Activated T-helper 1 cell treated with anti-CD3 and anti-CD28 coated beads, Interleukin-12 subunit alpha, Interleukin-12 subunit beta, Interleukin-2, Interleukin-4 antibody, amounts not matched to agents 30 ng/mL and 10 ng/mL and 1 ng/mL, durations not matched to agents 14 hours and 24 hours and 36 hours (primary cell): Measurements from ENCODE around the gene SLC30A7. TPM values are rescaled to one million over a fixed set of nuclear protein-coding genes. Genes with fewer than 3 reads are reported as not detected.
"Not testable (repeated sequence)": the region's sequence is repeated elsewhere in the genome, so short reads cannot be mapped to it uniquely, and the experiment has no call there.

Experiments
- DNase-seq: peaks from one replicate; pipeline ENCODE4 v3.0.0; 2021; ENCODE audit warnings: low spot score
- H3K27ac Mint-ChIP-seq: one replicate; pipeline ENCODE4 v1.8.0; 2021; ENCODE audit warnings: mild to moderate bottlenecking, mixed read lengths
- H3K27me3 Mint-ChIP-seq: one replicate; pipeline ENCODE4 v1.8.0; 2022; ENCODE audit warnings: mild to moderate bottlenecking, moderate library complexity, mixed read lengths; ENCODE audit not compliant: insufficient read depth
- H3K36me3 Mint-ChIP-seq: one replicate; pipeline ENCODE4 v1.8.0; 2021; ENCODE audit warnings: low read depth, mixed read lengths
- H3K4me1 Mint-ChIP-seq: one replicate; pipeline ENCODE4 v1.8.0; 2021; ENCODE audit warnings: low read depth, mixed read lengths
- H3K4me3 Mint-ChIP-seq: one replicate; pipeline ENCODE4 v1.8.0; 2021; ENCODE audit warnings: mild to moderate bottlenecking, moderate library complexity, mixed read lengths
- H3K9me3 Mint-ChIP-seq: one replicate; pipeline ENCODE4 v1.8.0; 2021; ENCODE audit warnings: mixed read lengths
- intact Hi-C: fragments of 100-400 bp; cut with micrococcal nuclease; formaldehyde crosslinking; loops from one replicate; pipeline ENCODE4 v1.15.1; 2024
- total RNA-seq: library from RNA; stranded (reverse); gene quantifications from 2 replicates; pipeline ENCODE4 v1.2.3, GENCODE V29; 2022

Gene SLC30A7
- total RNA-seq, 1 donor from 2014 or later: 42.6 TPM

DNA sequence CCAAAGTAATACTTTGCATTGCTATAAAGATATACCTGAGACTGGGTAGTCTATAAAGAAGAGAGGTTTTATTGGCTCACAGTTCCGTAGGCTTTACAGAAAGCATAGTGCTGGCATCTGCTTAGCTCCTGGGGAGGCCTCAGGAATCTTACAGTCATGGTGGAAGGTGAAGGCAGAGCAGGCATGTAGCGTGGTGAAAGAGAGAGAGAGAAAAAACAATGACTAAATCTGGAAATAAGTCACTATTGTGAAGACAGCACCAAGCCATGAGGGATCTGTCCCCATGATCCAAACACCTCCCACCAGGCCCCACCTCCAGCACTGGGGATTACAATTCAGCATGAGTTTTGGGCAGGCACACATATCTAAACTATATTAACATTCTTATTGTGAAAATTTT is 30.4 kb downstream of the SLC30A7 start:
- Mint-ChIP-seq H3K4me3 (no peak overlapping the region), H3K27ac (peak overlapping the region; percentile 51), H3K36me3 (peaks cover 36% of the 10 kb centered on the region), H3K27me3 (no peaks in the 10 kb centered on the region), H3K4me1 (peaks cover 45% of the 10 kb centered on the region), H3K9me3 (peaks cover 4% of the 10 kb centered on the region)
- DNase-seq: no peak
- intact Hi-C loops: loop anchor here (2.0 kb wide), 1 partner anchor 99 kb away; the partner anchor contains the start of gene DPH5

DNA sequence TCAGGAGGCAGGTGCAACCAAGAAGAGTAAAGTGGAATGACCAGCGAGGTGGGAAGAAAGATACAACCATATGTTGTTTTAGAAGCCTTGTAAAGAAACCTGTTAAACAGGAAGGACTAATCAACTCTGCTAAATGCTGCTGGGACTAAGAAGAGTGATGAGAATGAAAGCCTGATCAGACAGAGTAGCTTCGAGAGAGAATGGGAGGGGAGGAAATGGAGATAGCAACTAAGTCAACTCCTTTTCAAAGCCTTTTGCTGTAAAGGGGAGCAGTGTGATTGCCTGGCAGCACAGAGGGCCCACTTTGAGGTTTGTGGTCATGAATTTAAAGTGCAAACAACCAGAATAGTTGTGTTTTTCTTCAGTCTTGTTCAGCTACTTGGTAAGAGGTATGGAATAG is 31.4 kb downstream of the SLC30A7 start:
- intact Hi-C loops: loop anchor here (2.0 kb wide), 1 partner anchor 98 kb away; the partner anchor contains the start of gene DPH5
- H3K36me3 Mint-ChIP-seq: peaks cover 37% of the 10 kb centered on the region
- H3K4me3 Mint-ChIP-seq: no peak overlapping the region
- DNase-seq: peak; percentile 48
- H3K4me1 Mint-ChIP-seq: peaks cover 47% of the 10 kb centered on the region
- no peak overlapping the region for H3K27ac Mint-ChIP-seq
- no peaks in the 10 kb centered on the region for H3K27me3 Mint-ChIP-seq
- peaks cover 4% of the 10 kb centered on the region for H3K9me3 Mint-ChIP-seq

DNA sequence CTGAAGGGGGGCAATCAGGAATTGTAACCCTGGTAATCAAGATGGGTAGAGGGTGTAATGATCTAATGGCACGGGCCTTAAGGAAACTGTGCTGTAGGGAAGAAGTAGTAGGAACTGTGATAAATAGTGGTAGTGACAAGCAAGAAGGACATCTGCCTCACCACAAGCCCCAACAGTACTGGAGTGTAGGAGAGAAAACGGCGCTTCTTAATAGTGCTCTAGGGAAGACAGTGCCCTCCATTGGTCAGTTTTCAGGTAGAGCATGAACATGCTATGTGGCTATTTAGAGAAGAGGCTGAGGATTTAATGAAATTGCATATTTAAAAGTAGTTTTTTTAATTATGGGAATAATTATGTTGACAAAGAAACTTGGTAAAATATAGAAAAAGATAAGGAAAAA is 32.2 kb downstream of the SLC30A7 start:
- Mint-ChIP-seq H3K27me3 (no peaks in the 10 kb centered on the region), H3K4me1 (peaks cover 52% of the 10 kb centered on the region), H3K9me3 (peaks cover 4% of the 10 kb centered on the region), H3K4me3 (no peak overlapping the region), H3K27ac (no peak overlapping the region), H3K36me3 (peaks cover 38% of the 10 kb centered on the region)
- intact Hi-C loops: no loop called here
- DNase-seq: no peak

DNA sequence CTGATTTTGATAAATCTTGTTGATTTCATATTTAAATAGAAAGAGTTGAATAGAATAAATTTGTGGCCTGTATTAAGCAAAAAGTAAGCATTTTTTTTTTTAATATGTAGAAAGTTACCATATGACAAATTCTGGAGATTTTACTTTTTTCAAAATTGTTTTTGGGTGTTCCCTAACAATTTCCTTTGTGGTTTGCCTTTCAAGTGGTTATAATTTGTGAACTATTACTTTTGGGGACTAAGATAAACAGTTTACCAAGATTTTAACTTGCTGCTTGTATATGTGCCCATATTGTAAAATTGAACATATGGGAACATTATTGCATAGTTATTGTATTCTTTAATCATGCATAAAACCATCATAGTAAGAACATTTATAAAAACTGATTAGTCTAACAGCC is 34.6 kb downstream of the SLC30A7 start:
- Mint-ChIP-seq H3K36me3 (peaks cover 44% of the 10 kb centered on the region), H3K27ac (no peak overlapping the region), H3K4me3 (no peak overlapping the region), H3K4me1 (peaks cover 50% of the 10 kb centered on the region), H3K27me3 (no peaks in the 10 kb centered on the region), H3K9me3 (peaks cover 11% of the 10 kb centered on the region)
- no peak for DNase-seq
- intact Hi-C loops: loop anchor here (5.0 kb wide), 1 partner anchor 72 kb away; no protein-coding TSS in a partner anchor

DNA sequence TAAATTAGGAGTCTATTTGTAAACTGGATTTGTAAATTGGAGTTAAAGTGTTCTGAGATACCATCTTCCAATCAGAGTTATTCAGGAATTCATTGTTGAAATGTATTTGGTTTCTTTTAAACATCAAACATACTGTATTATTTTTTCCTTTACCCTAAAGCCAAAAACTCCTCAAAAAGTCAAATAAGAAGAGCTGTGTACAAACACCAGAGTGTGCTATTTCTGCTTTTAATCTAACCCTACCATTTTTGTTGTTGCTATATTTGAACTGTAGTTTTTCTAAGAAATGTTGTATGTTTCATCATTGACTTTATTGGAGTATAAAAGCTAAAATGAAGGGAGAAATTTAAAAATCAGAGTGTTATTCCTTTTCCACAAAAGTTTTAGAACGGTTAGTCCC is 35.8 kb downstream of the SLC30A7 start:
- peaks cover 58% of the 10 kb centered on the region for H3K4me1 Mint-ChIP-seq
- no peaks in the 10 kb centered on the region for H3K27me3 Mint-ChIP-seq
- no peak for DNase-seq
- H3K9me3 Mint-ChIP-seq: peaks cover 7% of the 10 kb centered on the region
- H3K4me3 Mint-ChIP-seq: no peak overlapping the region
- H3K36me3 Mint-ChIP-seq: peaks cover 48% of the 10 kb centered on the region
- intact Hi-C loops: loop anchor here (5.0 kb wide), 1 partner anchor 71 kb away; no protein-coding TSS in a partner anchor
- H3K27ac Mint-ChIP-seq: no peak overlapping the region

DNA sequence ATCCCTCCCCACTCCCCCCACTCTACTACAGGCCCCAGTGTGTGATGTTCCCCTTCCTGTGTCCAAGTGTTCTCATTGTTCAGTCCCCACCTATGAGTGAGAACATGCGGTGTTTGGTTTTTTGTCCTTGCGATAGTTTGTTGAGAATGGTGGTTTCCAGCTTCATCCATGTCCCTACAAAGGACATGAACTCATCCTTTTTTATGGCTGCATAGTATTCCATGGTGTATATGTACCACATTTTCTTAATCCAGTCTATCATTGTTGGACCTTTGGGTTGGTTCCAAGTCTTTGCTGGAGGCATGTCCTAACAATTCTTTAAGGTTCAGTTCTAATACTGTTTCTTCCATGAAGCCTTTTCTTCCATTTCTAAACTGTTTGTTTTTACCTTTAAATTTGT is 37.7 kb downstream of the SLC30A7 start:
- not testable (repeated sequence) for H3K4me3 Mint-ChIP-seq, H3K9me3 Mint-ChIP-seq, DNase-seq, H3K27me3 Mint-ChIP-seq, H3K27ac Mint-ChIP-seq
- Mint-ChIP-seq H3K4me1 (peaks cover 59% of the 10 kb centered on the region), H3K36me3 (peaks cover 62% of the 10 kb centered on the region)
- intact Hi-C loops: loop anchor here (5.0 kb wide), 1 partner anchor 69 kb away; no protein-coding TSS in a partner anchor

DNA sequence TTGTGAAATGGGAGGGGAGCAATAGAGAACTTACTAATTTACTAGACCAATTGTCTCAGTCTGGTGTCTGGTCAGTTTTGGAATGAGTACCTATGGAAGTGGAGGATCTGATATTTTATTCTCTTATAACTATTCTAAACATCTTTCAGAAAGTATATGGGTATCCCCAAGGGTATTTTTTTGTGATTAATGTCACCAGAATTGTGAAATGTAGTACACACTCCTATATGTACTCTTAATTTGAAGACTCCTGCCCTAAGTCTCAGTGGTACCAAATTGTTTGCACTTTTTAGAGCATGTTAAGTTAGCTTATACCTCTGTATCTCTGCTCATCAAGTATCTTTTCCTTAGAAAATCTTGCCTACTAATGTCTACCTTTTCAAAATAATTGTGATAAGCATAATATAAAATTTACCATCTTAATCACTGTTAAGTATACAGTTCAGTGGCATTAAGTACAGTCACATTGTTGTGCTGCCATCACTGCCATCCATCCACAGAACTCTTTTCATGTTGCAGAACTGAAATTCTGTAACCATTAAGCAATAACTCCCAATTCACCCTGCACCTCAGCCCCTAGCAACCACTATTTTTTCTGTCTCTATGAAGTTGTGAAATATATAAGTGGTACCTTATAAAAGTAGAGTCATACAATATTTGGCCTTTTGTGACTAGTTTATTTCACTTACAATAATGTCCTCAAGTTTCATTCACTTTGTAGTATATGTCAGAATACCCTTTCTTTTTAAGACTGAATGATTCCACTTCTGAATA is 40.5 kb downstream of the SLC30A7 start:
- intact Hi-C loops: no loop called here
- Mint-ChIP-seq H3K4me3 (no peak overlapping the region), H3K9me3 (peaks cover 12% of the 10 kb centered on the region), H3K27ac (no peak overlapping the region), H3K27me3 (peaks cover 3% of the 10 kb centered on the region), H3K4me1 (peaks cover 45% of the 10 kb centered on the region), H3K36me3 (peaks cover 68% of the 10 kb centered on the region)
- DNase-seq: no peak

DNA sequence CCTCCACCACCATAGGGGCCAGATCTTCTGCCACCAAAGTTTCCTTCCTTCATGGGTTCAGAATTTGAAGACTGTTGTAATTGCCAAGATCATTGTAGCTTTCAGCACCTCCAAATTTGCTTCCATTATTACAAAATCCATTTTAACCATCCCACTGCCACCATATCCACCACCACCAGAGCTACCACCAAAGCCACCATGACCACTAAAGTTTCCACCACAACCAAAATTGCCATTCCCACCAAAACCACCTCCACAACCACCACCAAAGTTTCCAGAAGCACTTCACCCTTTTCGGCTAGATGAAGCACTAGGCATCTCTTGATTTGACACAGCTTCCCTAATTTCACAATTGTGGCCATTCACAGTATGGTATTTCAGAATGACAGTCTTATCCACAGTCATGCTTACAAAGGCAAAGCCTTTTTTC is 45.2 kb downstream of the SLC30A7 start:
- peaks cover 70% of the 10 kb centered on the region for H3K36me3 Mint-ChIP-seq
- DNase-seq: peak; percentile 17
- H3K9me3 Mint-ChIP-seq: peaks cover 22% of the 10 kb centered on the region

DNA sequence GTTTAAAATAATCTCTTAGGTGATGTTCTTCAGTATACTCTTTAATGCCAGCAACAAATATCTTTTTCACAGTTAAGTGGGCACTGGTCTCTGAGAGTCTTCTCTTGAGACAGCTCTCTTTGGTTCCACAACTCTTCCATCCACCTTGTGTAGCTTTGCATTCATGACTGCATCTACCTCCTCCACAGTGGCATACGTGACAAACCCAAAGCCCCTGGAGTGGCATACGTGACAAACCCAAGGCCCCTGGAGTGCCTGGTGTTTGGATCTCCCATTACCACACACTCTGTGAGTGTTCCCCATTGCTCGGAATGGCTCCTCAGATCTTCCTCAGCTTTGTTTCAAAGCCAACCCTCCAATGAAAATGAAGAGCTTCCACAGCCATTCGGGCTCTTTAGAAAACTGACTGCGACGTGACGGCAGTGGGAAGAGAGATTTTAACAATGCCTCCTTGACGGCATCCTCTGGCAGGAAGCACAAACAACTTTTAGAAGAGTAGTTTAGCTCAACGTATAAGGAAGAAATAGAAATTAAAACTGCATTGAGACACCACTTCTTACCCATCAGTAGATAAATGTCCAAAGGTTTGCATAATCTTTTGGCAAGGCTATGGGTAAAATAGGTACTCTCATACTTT is 45.8 kb downstream of the SLC30A7 start:
- intact Hi-C loops: loop anchor here (1.0 to 5.0 kb wide), 10 partner anchors 9 to 499 kb away; partner anchors contain the start of genes DPH5 and SLC30A7

More for the DNA sequence above, 45.2 kb downstream of the SLC30A7 start:
- Mint-ChIP-seq H3K4me3 (peak overlapping the region; percentile 58), H3K27ac (peak overlapping the region; percentile 99), H3K4me1 (peaks cover 37% of the 10 kb centered on the region), H3K27me3 (peaks cover 3% of the 10 kb centered on the region)
- intact Hi-C loops: loop anchor here (1.0 to 5.0 kb wide), 9 partner anchors 44 to 498 kb away; partner anchors contain the start of genes DPH5 and SLC30A7

DNA sequence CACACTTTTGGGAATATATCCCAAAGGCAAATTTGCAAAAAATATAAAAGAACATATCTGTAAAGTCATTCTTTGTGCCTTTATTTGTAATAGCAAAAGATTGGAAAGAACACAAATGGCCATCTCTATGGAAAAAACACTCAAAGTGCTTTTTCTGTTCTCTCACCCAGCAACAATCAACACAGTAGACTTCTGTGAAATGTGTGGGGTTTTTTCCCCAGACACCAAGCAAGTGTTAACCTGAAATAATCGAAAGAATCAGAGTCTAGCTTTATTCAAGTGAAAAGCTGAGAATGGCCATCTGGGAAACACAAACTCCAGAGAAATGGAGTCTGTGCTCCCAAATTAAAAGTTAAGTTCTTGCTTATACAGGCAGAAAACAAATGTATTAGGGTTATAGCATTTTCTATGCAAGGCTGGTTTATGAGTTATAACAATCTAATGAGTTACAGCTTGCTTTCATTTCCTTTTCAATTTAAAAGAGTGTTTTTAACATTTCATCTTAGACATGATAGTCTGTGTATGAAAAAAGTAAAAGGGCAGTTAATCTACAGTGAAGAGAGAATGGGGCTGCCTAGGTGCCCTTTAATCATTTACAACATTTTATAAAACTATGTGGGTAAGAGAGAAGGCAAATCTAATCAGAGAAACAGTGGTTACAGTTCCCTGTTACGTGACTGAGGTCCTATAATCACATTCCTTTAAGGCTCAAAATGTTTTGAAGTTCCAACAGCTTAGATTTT is 46.6 kb downstream of the SLC30A7 start:
- peaks cover 3% of the 10 kb centered on the region for H3K27me3 Mint-ChIP-seq
- peaks cover 75% of the 10 kb centered on the region for H3K36me3 Mint-ChIP-seq
- peaks cover 35% of the 10 kb centered on the region for H3K4me1 Mint-ChIP-seq
- H3K9me3 Mint-ChIP-seq: peaks cover 35% of the 10 kb centered on the region
- no peak for DNase-seq
- peak overlapping the region; percentile 58 for H3K4me3 Mint-ChIP-seq
- peak overlapping the region; percentile 99 for H3K27ac Mint-ChIP-seq
- intact Hi-C loops: loop anchor here (1.0 to 5.0 kb wide), 4 partner anchors 8 to 180 kb away; partner anchors contain the start of gene DPH5

More for the DNA sequence above, 45.8 kb downstream of the SLC30A7 start:
- H3K9me3 Mint-ChIP-seq: peaks cover 28% of the 10 kb centered on the region
- DNase-seq: no peak
- H3K27ac Mint-ChIP-seq: peak overlapping the region; percentile 99
- peaks cover 31% of the 10 kb centered on the region for H3K4me1 Mint-ChIP-seq
- H3K4me3 Mint-ChIP-seq: peak overlapping the region; percentile 58
- peaks cover 3% of the 10 kb centered on the region for H3K27me3 Mint-ChIP-seq
- H3K36me3 Mint-ChIP-seq: peaks cover 72% of the 10 kb centered on the region

DNA sequence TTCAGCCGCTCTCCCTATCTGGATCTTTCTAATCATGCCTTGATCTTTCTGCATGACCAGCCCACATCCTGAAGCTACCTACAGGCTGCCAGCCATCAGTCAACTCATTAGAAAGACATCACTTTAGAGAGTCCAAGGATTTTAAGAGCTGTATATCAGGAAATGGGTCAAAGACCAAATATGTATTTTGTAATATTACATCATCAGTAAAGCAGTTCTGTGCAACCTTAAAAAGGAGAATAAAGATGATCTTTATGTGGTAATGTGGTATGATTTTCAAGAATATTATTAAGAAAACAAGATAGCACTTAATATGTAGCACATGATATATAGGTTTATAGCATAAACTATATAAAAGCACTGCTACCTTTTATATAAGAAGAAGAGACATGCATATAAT is 47.6 kb downstream of the SLC30A7 start:
- intact Hi-C loops: loop anchor here (5.0 kb wide), 3 partner anchors 64 to 179 kb away; partner anchors contain the start of gene DPH5
- H3K4me3 Mint-ChIP-seq: no peak overlapping the region
- DNase-seq: no peak
- peaks cover 3% of the 10 kb centered on the region for H3K27me3 Mint-ChIP-seq
- no peak overlapping the region for H3K27ac Mint-ChIP-seq
- H3K36me3 Mint-ChIP-seq: peaks cover 77% of the 10 kb centered on the region
- peaks cover 43% of the 10 kb centered on the region for H3K4me1 Mint-ChIP-seq
- H3K9me3 Mint-ChIP-seq: peaks cover 43% of the 10 kb centered on the region

DNA sequence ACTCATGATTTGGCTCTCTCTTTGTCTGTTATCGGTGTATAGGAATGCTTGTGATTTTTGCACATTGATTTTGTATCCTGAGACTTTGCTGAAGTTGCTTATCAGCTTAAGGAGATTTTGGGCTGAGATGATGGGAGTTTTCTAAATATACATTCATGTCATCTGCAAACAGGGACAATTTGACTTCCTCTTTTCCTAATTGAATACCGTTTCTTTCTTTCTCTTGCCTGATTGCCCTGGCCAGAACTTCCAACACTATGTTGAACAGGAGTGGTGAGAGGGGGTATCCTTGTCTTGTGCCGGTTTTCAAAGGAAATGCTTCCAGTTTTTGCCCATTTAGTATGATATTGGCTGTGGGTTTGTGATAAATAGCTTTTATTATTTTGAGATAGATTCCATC is 50.2 kb downstream of the SLC30A7 start:
- peaks cover 76% of the 10 kb centered on the region for H3K36me3 Mint-ChIP-seq
- DNase-seq, H3K27ac Mint-ChIP-seq, intact Hi-C loops, H3K4me3 Mint-ChIP-seq, H3K27me3 Mint-ChIP-seq: not testable (repeated sequence)
- peaks cover 65% of the 10 kb centered on the region for H3K4me1 Mint-ChIP-seq
- peaks cover 50% of the 10 kb centered on the region for H3K9me3 Mint-ChIP-seq
